ENCODE data around the gene SH3YL1.

The SH3YL1 gene

DNA sequence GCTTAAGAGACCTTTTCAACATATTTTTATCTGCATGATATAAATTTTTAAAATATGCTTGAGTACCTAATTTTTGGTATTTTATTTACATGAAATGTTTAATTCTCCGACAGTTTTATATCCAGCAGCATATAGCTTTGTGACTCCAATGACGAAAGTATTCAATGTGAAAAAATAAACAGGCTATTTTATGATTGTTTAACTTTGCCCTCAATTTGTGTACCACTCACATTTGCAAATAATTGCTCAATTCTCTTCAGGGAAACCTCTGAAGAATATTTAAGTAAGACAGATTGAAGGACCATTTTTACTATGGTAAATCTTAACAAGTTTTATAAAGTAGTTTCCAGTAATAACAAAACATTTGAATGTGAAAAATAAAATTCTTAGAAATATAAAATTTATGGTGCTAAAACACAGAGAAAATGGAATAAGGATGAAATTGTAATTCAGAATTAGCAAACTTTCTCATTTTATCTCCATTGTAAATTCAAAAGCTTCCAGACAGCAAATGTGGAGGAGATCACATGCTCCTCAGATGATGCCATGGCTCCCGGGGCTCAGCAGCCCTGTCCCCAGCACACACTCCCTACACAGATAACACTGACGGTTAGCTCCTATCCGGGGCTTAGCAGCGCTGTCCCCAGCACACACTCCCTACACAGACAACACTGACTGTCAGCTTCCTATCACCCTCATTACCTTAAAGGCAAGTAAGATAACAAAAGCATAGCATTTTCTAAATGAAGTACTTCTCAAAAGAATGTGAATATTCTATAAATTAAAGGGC, 39.7 kb downstream of the SH3YL1 start:
- no peak overlapping the region for H3K4me3 ChIP-seq (ENCODE audit: low read depth, low read length)
- TF ChIP-seq, protein P1, sequence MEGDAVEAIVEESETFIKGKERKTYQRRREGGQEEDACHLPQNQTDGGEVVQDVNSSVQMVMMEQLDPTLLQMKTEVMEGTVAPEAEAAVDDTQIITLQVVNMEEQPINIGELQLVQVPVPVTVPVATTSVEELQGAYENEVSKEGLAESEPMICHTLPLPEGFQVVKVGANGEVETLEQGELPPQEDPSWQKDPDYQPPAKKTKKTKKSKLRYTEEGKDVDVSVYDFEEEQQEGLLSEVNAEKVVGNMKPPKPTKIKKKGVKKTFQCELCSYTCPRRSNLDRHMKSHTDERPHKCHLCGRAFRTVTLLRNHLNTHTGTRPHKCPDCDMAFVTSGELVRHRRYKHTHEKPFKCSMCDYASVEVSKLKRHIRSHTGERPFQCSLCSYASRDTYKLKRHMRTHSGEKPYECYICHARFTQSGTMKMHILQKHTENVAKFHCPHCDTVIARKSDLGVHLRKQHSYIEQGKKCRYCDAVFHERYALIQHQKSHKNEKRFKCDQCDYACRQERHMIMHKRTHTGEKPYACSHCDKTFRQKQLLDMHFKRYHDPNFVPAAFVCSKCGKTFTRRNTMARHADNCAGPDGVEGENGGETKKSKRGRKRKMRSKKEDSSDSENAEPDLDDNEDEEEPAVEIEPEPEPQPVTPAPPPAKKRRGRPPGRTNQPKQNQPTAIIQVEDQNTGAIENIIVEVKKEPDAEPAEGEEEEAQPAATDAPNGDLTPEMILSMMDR (IDR thresholded peaks at IDR 0.05; ENCODE audit: borderline replicate concordance, insufficient read depth, low read depth, low read length): no peak

GRCh38 chr2:223451-223850, 40.4 kb downstream of the SH3YL1 start:
- TF ChIP-seq, protein P1 (IDR thresholded peaks at IDR 0.05; ENCODE audit: borderline replicate concordance, insufficient read depth, low read depth, low read length): no peak
- no peak overlapping the region for H3K4me3 ChIP-seq (ENCODE audit: low read depth, low read length)

- TF ChIP-seq, protein P1 (IDR thresholded peaks at IDR 0.05; ENCODE audit: borderline replicate concordance, insufficient read depth, low read depth, low read length): no peak
- H3K4me3 ChIP-seq (ENCODE audit: low read depth, low read length): no peak overlapping the region
Observed at GRCh38 chr2:216068-216467, 47.8 kb downstream of the SH3YL1 start.

DNA sequence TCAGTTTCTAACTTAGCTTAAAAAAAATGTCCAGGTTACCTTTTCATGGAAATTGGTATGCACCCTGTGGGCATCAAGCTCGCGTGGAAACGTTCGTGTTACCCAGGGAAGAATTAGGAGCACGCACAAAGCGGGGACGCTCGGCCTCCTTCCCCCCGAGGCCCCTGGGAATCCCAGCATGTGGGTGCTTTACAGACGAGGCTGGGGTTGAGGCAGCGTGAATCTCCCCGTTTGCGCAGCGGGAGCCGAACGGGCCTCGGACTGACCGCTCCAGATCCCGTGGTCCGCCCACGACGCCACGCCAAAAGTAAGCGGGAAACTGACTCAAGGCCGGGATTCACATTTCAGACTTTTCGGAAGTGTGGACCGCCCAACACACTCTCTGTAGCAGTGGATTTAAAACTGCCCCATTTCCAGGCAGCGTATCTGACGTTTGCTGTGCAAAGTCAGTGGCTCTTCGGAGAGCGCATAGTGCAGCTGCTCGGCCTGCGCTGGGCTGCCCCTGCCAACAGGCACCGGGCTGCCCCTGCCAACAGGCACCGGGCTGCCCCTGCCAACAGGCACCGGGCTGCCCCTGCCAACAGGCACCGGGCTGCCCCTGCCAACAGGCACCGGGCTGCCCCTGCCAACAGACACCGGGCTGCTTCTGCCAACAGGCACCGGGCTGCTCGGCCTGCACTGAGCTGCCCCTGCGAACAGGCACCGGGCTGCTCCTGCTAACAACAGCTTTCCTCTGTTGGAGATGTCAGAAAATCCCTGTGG, 49.7 kb downstream of the SH3YL1 start:
- TF ChIP-seq, protein P1 (IDR thresholded peaks at IDR 0.05; ENCODE audit: borderline replicate concordance, insufficient read depth, low read depth, low read length): no peak
- no peak overlapping the region for H3K4me3 ChIP-seq (ENCODE audit: low read depth, low read length)

DNA sequence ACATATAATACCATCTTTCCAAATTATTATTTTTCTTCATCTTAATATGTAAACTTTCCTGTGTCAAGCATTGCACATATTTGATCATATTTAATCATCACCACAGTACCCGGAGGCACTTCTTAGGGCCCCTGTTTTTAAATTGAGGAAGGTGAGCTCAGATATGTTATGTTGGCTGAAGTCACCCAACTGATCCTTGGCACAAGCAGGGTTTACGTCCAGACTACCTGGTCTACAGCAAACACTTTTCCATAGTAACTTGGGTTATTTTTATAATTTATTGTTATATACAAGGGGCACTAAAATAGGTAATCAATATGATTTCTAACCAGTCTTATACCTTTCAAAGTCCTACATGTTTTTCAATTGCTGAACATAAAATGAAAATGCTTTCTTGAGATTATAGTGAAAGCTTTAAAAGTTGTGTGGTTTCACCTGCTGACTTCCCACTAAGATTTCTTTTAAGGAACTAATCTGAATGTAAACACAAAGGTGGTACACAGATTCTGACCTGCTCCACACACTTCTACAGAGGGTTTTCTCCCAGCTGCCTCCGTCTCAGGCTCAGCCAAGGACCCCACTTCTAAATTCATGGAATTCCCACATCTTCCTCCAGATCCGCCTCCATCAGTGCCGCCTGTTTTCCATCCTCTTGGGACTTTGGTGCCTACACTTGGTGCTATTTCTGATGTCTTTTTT, 52.2 kb downstream of the SH3YL1 start:
- TF ChIP-seq, protein P1 (IDR thresholded peaks at IDR 0.05; ENCODE audit: borderline replicate concordance, insufficient read depth, low read depth, low read length): no peak

GRCh38 chr2:210660-211059, 53.2 kb downstream of the SH3YL1 start:
- TF ChIP-seq, protein P1 (IDR thresholded peaks at IDR 0.05; ENCODE audit: borderline replicate concordance, insufficient read depth, low read depth, low read length): no peak
- no peak overlapping the region for H3K4me3 ChIP-seq (ENCODE audit: low read depth, low read length)

More for the DNA sequence above, 52.2 kb downstream of the SH3YL1 start:
- no peak overlapping the region for H3K4me3 ChIP-seq (ENCODE audit: low read depth, low read length)

All from GM12875 (cell line).